HG03520 (cell line): ENCODE results near the gene DNM2.
"Not testable (repeated sequence)": the region's sequence is repeated elsewhere in the genome, so short reads cannot be mapped to it uniquely, and the experiment has no call there.

ENCODE experiments used
- ATAC-seq: cut with Tn5 transposase; IDR thresholded peaks from one replicate; pipeline ENCODE4 v1.9.1; 2021; ENCODE audit warnings: mild to moderate bottlenecking, moderate library complexity; ENCODE audit not compliant: unreplicated experiment

DNM2 gene

DNA sequence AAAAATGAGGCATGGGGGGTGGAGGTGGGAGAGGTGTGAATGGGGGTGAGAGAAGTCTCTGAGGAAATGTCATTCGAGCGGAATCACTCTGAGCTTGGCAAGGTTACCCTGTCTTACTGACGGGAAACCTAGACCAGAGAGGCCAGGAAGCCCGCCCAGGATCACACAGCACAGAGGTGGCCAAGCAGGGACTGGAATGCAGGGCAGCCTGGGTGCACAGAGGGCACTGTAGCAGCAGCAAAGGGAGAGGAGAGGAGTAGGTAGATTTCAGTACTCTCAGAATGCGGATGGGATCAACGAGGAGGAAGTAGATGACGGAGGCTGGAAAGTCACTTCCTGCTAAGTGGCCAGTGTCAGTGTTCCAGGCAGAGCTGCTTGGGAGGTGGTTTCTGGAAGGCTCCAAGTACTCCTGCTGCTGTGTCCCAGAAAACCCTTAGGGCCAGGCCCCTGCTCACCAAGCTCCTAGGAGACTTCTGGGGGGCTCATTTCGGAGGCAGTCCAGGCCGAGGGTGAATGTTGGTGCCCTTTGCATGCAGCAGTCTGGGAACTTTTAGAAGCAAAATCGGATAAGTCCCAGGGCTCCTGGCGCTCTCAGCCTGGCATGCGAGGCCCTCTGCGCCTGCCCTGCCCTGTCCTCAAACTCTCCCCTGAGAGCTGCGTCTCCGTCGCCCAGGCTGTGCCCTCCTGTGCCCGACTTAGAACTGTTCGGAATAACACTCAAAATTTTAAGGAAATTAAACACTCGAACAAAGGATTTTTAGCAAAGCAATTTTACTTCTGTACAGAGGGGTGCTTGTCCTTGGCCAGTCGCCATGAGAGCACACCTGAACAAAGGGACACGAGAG is 33.5 kb downstream of the DNM2 start:
- no peak for ATAC-seq

DNA sequence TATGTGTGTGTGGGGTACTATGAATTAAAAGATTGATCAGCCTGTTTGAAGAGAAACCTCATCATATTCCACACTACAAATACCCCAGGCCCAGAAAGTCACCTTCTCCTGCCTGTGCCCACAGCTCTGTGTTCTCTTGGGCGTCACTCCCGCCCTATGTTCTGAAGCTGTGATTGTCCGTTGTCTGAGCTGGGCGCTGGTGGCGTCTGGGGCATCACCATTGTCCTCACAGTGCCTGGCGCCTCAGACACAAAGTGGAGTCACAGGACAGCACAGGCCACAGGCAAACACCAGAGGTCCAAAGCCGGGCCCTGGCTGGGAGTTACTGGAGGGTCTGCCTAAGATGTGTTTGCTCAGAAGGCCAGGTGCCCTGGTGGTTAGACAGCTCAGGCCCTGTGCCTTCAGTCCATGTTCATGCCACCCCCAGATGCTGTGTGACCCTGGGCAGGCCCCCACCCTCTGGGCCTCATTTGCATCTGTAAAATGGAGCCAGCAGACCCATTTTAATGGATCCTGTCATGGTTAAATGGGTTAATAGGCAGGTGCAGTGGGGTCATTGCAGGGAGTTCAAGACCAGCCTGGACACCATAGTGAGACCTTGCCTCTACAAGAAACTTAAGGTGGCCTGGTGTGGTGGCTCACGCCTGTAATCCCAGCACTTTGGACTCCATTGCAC is 34.5 kb downstream of the DNM2 start:
- no peak for ATAC-seq

GRCh38 chr19:10752913-10753704 is 35.2 kb downstream of the DNM2 start:
- no peak for ATAC-seq

DNA sequence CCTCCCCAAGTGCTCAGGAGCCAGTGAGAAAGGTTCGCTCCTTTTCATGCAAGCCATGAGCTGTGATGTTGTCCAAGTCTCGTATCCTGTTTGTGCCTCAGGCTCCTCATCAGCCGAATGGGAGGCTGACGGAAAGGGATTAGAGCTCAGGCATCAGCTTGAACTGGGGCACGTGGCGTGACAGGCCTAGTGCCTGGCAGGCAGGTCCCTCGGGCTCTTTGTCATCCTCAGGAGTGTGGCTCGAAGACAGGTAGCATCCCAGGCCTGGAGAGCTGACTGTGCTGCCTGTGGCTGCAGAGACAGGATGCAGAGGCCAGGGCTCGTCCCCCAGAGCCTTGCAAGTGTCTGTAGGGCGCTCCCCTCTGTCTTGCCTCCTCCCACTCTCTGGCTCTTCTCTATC is 38.5 kb downstream of the DNM2 start:
- ATAC-seq: no peak

GRCh38 chr19:10756791-10757190 is 38.9 kb downstream of the DNM2 start:
- ATAC-seq: no peak

DNA sequence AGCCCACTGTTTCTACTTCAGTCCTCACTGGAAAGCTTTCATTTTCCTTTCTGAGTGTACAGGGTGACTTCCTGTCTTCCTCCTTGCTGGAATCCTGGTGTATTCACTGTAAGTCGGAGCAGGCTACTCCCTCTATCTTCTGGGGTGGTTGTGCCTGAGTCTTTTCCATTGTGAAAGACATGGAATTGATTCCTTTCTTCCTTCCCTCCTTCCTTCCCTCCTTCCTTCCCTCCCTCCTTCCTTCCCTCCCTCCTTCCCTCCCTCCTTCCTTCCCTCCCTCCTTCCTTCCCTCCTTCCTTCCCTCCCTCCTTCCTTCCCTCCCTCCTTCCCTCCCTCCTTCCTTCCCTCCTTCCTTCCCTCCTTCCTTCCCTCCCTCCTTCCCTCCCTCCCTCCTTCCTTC is 40.2 kb downstream of the DNM2 start:
- ATAC-seq: not testable (repeated sequence)

DNA sequence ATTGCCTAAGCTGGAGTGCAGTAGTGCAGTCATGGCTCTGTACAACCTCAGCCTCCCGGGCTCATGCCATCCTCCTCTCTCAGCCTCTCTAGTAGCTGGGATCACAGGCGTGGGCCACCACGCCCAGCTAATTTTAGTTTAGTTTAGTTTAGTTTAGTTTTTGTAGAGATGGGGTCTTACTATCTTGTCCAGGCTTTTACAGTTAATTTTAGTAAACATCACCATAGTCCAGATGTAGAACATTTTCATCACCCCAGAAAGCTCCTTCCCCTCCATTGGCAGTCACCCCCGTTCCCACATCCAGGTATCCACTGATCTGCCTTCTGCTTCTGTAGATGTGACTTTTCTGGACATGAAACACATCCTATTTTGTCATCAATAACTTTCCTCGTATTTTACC is 41.1 kb downstream of the DNM2 start:
- ATAC-seq: no peak

DNA sequence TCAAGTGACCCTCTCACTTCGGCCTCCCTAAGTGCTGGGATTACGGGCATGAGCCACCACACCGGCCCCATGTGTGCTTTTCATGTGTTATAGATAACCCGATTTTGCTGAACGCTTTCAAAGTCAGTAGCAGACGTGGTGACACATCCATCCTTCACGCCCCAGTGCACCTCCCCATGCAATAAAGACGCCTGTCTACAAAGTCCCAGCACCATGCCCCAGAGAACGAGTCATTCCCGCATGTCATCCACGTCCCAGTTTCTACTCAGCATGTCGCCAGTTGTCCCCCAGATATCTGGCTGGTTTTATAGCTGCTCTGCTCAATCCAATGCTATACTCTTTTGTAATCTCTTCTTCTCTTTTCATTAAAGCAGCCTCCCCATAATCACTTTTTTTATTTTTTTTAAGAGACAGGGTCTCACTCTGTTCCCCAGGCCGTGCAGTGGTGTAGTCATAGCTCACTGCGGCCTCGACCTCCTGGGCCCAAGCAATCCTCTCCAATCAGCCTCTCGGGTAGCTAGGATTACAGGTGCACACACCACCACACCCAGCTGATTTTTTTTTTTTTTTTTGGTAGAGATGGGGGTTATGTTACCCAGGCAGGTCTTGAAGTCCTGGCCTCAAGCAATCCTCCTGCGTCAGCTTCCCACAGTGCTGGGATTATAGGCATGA is 42.5 kb downstream of the DNM2 start:
- no peak for ATAC-seq

DNA sequence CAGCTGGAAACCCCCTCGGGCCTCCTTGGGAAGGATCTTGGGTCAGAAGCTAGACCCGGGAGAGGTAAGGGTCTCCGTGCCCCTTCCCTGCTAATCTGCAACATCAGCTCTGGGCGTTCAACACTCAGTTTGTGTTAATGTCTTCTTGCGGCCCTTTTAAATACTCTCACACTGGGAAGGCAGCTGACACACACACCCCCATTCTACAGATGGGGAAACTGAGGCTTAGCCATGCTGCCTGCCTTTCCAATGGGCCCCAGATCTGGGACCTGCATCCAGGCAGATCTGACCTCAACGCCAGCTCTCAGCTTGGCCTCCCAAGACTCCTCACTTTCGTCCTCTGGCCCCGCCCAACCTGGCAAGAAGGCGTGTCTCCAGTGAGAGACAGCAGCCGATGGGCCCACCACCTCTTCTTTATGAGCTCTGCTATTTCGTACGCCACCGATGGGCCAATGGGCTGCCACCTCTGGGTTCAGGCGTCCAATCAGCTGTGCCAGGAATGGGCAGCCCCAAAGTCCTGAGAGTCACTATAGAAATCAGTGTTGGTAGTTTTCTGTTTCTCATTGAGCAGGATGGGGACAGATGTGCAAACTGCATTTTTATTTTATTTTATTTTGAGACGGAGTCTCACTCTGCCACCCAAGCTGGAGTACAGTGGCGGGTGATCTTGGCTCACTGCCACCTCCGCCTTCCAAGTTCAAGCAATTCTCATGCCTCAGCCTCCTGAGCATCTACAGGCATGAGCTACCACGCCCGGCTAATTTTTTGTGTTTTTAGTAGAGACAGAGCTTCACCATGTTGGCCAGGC is 43.8 kb downstream of the DNM2 start:
- no peak for ATAC-seq

GRCh38 chr19:10762656-10763055 is 44.8 kb downstream of the DNM2 start:
- no peak for ATAC-seq

DNA sequence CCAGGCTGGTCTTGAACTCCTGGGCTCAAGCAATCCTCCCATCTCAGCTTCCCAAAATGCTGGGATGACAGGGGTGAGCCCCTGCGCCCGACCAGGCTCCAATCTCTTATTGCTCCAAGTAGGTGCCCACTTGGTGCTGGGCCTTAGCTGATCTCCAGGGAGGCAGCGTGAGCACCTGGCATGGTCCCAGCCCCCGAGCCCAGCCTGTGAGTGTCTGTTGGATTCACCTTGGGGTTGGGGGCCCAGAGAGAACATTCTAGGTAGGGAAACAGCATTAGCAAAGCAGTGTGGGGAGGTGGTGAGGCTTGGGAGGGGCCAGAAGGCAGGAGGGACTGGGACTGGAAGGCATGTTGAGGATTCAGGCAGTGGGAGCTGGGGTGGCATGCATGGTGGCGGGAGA is 45.5 kb downstream of the DNM2 start:
- ATAC-seq: no peak

- ATAC-seq: no peak
These were observed 46.0 kb downstream of the DNM2 start for GRCh38 chr19:10763828-10764339.

DNA sequence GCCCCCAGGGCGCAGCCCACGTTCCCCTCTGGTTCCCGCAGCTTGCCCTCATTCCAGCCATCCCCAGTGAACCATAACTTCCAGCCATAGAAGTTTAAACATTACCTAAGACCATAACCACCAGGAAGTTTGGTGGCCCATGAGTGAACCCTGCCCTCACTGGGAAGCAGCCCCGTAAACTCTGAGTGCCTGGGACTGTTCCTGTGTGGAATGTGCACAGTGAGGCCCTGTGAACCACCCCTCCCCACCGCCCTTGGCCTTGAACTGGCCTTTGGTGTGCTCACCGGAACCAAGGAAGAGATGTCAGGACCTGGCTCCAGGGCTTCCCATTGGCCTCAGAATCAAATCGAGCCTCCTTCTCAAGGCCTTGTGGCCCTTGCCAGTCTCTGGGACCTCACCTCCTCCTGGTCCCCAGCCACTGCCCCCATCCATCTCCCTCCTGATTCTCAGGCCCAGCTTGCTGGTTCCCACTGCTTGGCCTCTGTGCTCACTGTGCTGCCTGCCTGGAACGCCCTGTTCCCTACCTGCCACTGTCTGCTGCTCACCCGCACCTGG is 46.5 kb downstream of the DNM2 start:
- no peak for ATAC-seq

DNA sequence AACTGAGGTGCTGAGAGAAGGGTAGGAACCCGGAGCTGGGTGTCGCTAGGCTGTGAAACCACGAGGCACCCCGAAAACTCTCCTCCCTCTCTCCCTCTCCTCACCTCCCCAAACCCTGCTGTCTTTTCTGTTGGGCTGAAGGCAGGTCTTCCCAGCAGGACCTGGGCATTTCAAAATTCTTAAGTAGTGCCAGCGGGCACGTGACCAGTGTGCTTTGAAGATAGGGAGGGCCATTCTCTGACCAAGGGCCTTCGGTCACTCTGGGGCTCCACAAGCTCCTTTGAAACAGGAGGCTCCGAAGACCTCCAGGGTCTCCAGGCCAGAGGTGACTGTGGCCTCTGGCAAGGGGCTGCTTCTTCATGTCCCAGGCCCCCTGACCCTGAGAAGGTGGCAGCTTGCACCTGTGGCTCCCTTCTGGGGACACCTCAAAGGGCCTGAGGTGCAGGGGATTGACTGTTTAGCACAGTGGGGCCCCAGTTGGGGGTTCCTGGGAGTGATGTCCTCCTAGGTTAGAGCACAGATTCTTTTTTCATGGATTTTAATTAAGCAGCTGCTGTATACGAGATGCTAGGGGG is 48.3 kb downstream of the DNM2 start:
- no peak for ATAC-seq

- ATAC-seq: no peak
These were observed 48.9 kb downstream of the DNM2 start for GRCh38 chr19:10766671-10767201.

DNA sequence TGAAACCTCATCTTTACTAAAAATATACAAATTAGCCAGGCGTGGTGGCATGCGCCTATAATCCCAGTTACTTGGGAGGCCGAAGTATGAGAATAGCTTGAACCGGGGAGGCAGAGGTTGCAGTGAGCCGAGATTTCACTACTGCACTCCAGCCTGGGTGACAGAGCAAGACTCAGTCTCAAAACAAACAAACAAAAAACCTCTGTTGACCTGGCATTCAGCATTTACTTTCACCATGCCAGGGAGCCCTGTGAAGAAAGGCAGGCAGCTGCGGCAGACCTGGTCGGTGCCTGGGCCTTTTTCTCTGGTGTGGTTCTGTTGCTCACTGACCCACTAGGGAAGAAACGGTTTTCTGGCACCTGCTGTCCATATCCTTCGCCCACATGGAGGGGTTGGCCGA is 49.8 kb downstream of the DNM2 start:
- ATAC-seq: no peak

- no peak for ATAC-seq
These were observed 50.5 kb downstream of the DNM2 start for GRCh38 chr19:10768369-10768768.

GRCh38 chr19:10768936-10769335 is 51.1 kb downstream of the DNM2 start:
- no peak for ATAC-seq
